Astrocyte (in vitro differentiated cells and primary cell): ENCODE data around the gene FGA. TPM values are rescaled to one million over a fixed set of nuclear protein-coding genes. Genes with fewer than 3 reads are reported as not detected.
A peak's percentile ranks its signal among the peaks of the same experiment; 100 is the strongest.

Experiments used
- DNase-seq: peaks from one replicate; pipeline ENCODE4 v3.0.0-alpha.2; 2010; ENCODE audit warnings: low read depth
- FAIRE-seq: peaks from 2 replicates; lab custom pipeline; 2011; peaks lifted over from hg19 to GRCh38; lab: Jason Lieb, UNC
- H2AFZ ChIP-seq: 2 replicates; pipeline ENCODE4 v1.6.0; 2012; ENCODE audit warnings: low read depth, low read length, inconsistent platforms
- H3K27ac ChIP-seq: 2 replicates; pipeline ENCODE4 v1.5.1; 2011; ENCODE audit warnings: low read depth, low read length, inconsistent platforms
- H3K27me3 ChIP-seq: 2 replicates; pipeline ENCODE4 v1.6.0; 2011; ENCODE audit warnings: low read length, inconsistent platforms; ENCODE audit not compliant: insufficient read depth
- H3K36me3 ChIP-seq: 2 replicates; pipeline ENCODE4 v1.5.1; 2011; ENCODE audit warnings: low read length, inconsistent platforms; ENCODE audit not compliant: insufficient read depth
- H3K4me1 ChIP-seq: 2 replicates; pipeline ENCODE4 v1.5.1; 2011; ENCODE audit warnings: low read length, inconsistent platforms; ENCODE audit not compliant: insufficient read depth
- H3K4me2 ChIP-seq: 2 replicates; pipeline ENCODE4 v1.6.0; 2012; ENCODE audit warnings: low read length, inconsistent platforms
- H3K4me3 ChIP-seq: 2 replicates; pipeline ENCODE4 v1.5.1; 2011; ENCODE audit warnings: low read depth, mild to moderate bottlenecking, low read length, inconsistent platforms; ENCODE audit not compliant: insufficient read depth
- H3K79me2 ChIP-seq: 2 replicates; pipeline ENCODE4 v1.6.0; 2012; ENCODE audit warnings: mild to moderate bottlenecking, low read length, inconsistent platforms; ENCODE audit not compliant: insufficient read depth
- H3K9ac ChIP-seq: 2 replicates; pipeline ENCODE4 v1.6.0; 2012; ENCODE audit warnings: mild to moderate bottlenecking, low read length, inconsistent platforms
- H3K9me3 ChIP-seq: 2 replicates; pipeline ENCODE4 v1.5.1; 2012; ENCODE audit warnings: low read depth, mild to moderate bottlenecking, low read length, inconsistent platforms; ENCODE audit not compliant: insufficient read depth
- H4K20me1 ChIP-seq: 2 replicates; pipeline ENCODE4 v1.6.0; 2012; ENCODE audit warnings: low read length, inconsistent platforms; ENCODE audit not compliant: insufficient read depth
- H3K27ac Mint-ChIP-seq: one replicate; pipeline ENCODE4 v1.8.0; 2021; ENCODE audit warnings: mild to moderate bottlenecking, mixed read lengths; ENCODE audit not compliant: unreplicated experiment
- H3K27me3 Mint-ChIP-seq: one replicate; pipeline ENCODE4 v1.8.0; 2021; ENCODE audit warnings: low read depth, mixed read lengths; ENCODE audit not compliant: unreplicated experiment
- H3K36me3 Mint-ChIP-seq: one replicate; pipeline ENCODE4 v1.8.0; 2021; ENCODE audit warnings: low read depth, mixed read lengths; ENCODE audit not compliant: unreplicated experiment
- H3K4me1 Mint-ChIP-seq: one replicate; pipeline ENCODE4 v1.8.0; 2021; ENCODE audit warnings: low read depth, mixed read lengths; ENCODE audit not compliant: unreplicated experiment
- H3K4me3 Mint-ChIP-seq: one replicate; pipeline ENCODE4 v1.8.0; 2021; ENCODE audit warnings: mild to moderate bottlenecking, moderate library complexity, mixed read lengths; ENCODE audit not compliant: unreplicated experiment
- H3K9me3 Mint-ChIP-seq: one replicate; pipeline ENCODE4 v1.8.0; 2021; ENCODE audit warnings: mild to moderate bottlenecking, mixed read lengths; ENCODE audit not compliant: unreplicated experiment
- CTCF ChIP-seq: IDR thresholded peaks from 2 replicates; pipeline ENCODE4 v1.5.1; 2011; ENCODE audit warnings: low read depth, mild to moderate bottlenecking, inconsistent platforms, low read length, moderate library complexity; ENCODE audit not compliant: insufficient read depth
- EZH2 ChIP-seq: IDR thresholded peaks from 2 replicates; pipeline ENCODE4 v1.6.1; 2012; ENCODE audit warnings: mild to moderate bottlenecking, low read length, inconsistent platforms; ENCODE audit not compliant: insufficient read depth
- total RNA-seq: library from RNA; stranded (reverse); gene quantifications from 2 replicates; pipeline ENCODE4 v1.2.1, GENCODE V29; 2021

FGA gene
- total RNA-seq, 1 donor from 2014 or later: not detected

- H3K36me3 Mint-ChIP-seq: no peaks in the 10 kb centered on the region
- Histone ChIP-seq H4K20me1 (no peaks in the 10 kb centered on the region), H3K9ac (no peak overlapping the region), H3K36me3 (no peaks in the 10 kb centered on the region), H3K9me3 (no peaks in the 10 kb centered on the region), H3K4me2 (no peak overlapping the region), H3K27me3 (no peaks in the 10 kb centered on the region), H3K4me3 (no peak overlapping the region), H3K79me2 (no peaks in the 10 kb centered on the region), H2AFZ (no peak overlapping the region), H3K4me1 (no peaks in the 10 kb centered on the region), H3K27ac (no peak overlapping the region)
- no peaks in the 10 kb centered on the region for H3K4me1 Mint-ChIP-seq
- no peak for TF ChIP-seq CTCF
- no peak for TF ChIP-seq EZH2
- H3K4me3 Mint-ChIP-seq: no peak overlapping the region
- DNase-seq: no peak
- no peaks in the 10 kb centered on the region for H3K9me3 Mint-ChIP-seq
- H3K27me3 Mint-ChIP-seq: no peaks in the 10 kb centered on the region
- FAIRE-seq: no peak
- no peak overlapping the region for H3K27ac Mint-ChIP-seq
Observed at GRCh38 chr4:154603033-154603943, 12.7 kb upstream of the FGA start.

DNA sequence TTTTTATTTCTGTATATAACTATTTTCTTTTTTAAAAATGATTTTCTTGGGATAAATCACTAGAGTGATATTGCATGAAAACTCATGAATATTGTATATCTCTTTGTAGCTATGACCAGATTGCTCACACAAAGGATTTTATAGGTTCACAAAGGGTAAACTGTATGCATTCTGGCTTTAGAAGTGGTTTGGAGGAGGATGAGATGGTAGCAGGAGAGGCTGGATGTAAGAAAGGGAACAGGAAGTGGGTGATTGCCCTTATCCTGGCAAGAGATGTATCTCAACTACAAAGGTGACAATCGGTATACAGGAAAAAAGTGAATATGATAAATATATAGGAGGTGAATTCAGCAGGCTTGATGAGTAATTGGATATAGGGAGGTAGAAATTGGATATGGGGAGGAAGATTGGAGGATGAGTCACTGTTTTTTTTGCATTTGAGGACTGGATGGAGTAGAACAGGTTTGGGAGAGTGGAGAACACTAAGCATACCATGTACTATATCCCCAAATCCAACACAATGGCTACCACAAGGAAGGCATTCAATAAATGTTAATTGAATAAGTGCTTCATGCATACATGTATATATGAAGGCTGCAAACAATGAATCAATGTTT is 12.0 kb upstream of the FGA start:
- no peaks in the 10 kb centered on the region for H3K27me3 Mint-ChIP-seq
- no peak overlapping the region for H3K4me3 Mint-ChIP-seq
- no peak overlapping the region for H3K27ac ChIP-seq
- H3K27me3 ChIP-seq: no peaks in the 10 kb centered on the region
- TF ChIP-seq EZH2: no peak
- no peak for TF ChIP-seq CTCF
- no peaks in the 10 kb centered on the region for H4K20me1 ChIP-seq
- no peak overlapping the region for H3K4me2 ChIP-seq
- no peaks in the 10 kb centered on the region for H3K36me3 Mint-ChIP-seq
- H3K4me3 ChIP-seq: no peak overlapping the region
- H3K4me1 Mint-ChIP-seq: no peaks in the 10 kb centered on the region
- H3K36me3 ChIP-seq: no peaks in the 10 kb centered on the region
- H3K9ac ChIP-seq: no peak overlapping the region
- no peaks in the 10 kb centered on the region for H3K9me3 Mint-ChIP-seq
- no peak for FAIRE-seq
- H3K9me3 ChIP-seq: no peaks in the 10 kb centered on the region
- H3K79me2 ChIP-seq: no peaks in the 10 kb centered on the region
- H3K27ac Mint-ChIP-seq: no peak overlapping the region
- no peak overlapping the region for H2AFZ ChIP-seq
- no peaks in the 10 kb centered on the region for H3K4me1 ChIP-seq
- DNase-seq: peak; percentile 28
